HepG2 (cell line): ENCODE data around the gene AJUBA. TPM values are rescaled to one million over a fixed set of nuclear protein-coding genes. Genes with fewer than 3 reads are reported as not detected.

ENCODE experiments used
- DR1 ChIP-seq: sonication (generic); formaldehyde crosslinking; IDR thresholded peaks from 2 replicates; pipeline ENCODE4 v1.8.0; 2021; ENCODE audit warnings: mild to moderate bottlenecking, missing genetic modification reagents, inconsistent platforms
- KAT2B ChIP-seq: fragments of 150-350 bp; IDR thresholded peaks from 2 replicates; pipeline ENCODE4 v1.6.1; 2014; ENCODE audit warnings: low read depth, low read length, borderline replicate concordance
- MAZ ChIP-seq, 2 experiments: sonication (generic) in 1 of 2; formaldehyde crosslinking in 1 of 2; IDR thresholded peaks; 2 replicates each; pipeline versions ENCODE4 v1.5.0 to v1.6.1; 2012 to 2020; ENCODE audit warnings: low read depth in 2 of 2, mild to moderate bottlenecking in 2 of 2, borderline replicate concordance in 1 of 2, improper control_type of control experiment in 1 of 2, low read length in 1 of 2, missing genetic modification reagents in 1 of 2, moderate library complexity in 1 of 2
- MXD1 ChIP-seq: sonication (generic); formaldehyde crosslinking; IDR thresholded peaks from 2 replicates; pipeline ENCODE4 v1.4.0; 2020; ENCODE audit warnings: mild to moderate bottlenecking, missing genetic modification reagents
- NBN ChIP-seq: fragments of 450-650 bp; conservative IDR thresholded peaks from 2 replicates; pipeline ENCODE4 v1.6.1; 2017
- PHF8 ChIP-seq: sonication (generic); formaldehyde crosslinking; IDR thresholded peaks from 2 replicates; pipeline ENCODE4 v1.5.0; 2020; ENCODE audit warnings: missing genetic modification reagents
- RARA ChIP-seq: IDR thresholded peaks from 2 replicates; pipeline ENCODE4 v1.6.1; 2016; ENCODE audit warnings: missing genetic modification reagents, missing compliant biosample characterization
- SP1 ChIP-seq, 2 experiments: fragments of 450-650 bp in 1 of 2; sonication (generic) in 1 of 2; formaldehyde crosslinking in 1 of 2; IDR thresholded peaks; 2 replicates each; pipeline versions ENCODE4 v1.4.0 to v1.6.1; 2016 to 2020; ENCODE audit warnings: missing genetic modification reagents in 1 of 2
- YY1 ChIP-seq: IDR thresholded peaks from 2 replicates; pipeline ENCODE4 v1.6.1; 2011; ENCODE audit warnings: low read length, low read depth, moderate library complexity, mild to moderate bottlenecking; ENCODE audit not compliant: insufficient read depth, insufficient replicate concordance
- ZBTB20 ChIP-seq: sonication (generic); formaldehyde crosslinking; IDR thresholded peaks from 2 replicates; pipeline ENCODE4 v1.8.1; 2023; ENCODE audit warnings: missing genetic modification reagents, low read depth, mild to moderate bottlenecking, borderline replicate concordance
- ZFAT ChIP-seq: sonication (generic); formaldehyde crosslinking; conservative IDR thresholded peaks from 2 replicates; pipeline ENCODE4 v1.8.1; 2023; ENCODE audit warnings: missing genetic modification reagents, inconsistent platforms
- ZNF224 ChIP-seq: sonication (generic); formaldehyde crosslinking; IDR thresholded peaks from 2 replicates; pipeline ENCODE4 v1.5.0; 2020; ENCODE audit warnings: mild to moderate bottlenecking, missing genetic modification reagents
- ZNF510 ChIP-seq: sonication (generic); formaldehyde crosslinking; IDR thresholded peaks from 2 replicates; pipeline ENCODE4 v1.4.0; 2020; ENCODE audit warnings: low read depth, mild to moderate bottlenecking, missing genetic modification reagents
- polyA plus RNA-seq, 8 experiments: library from polyadenylated mRNA; depleted of rRNA in 3 of 8; stranded (reverse) in 7 of 8; unstranded in 1 of 8; fragments of >200 nt; fragmentation: Illumina TruSeq in 4 of 8; extraction: Trizol in 4 of 8; gene quantifications; 2 replicates each; pipeline versions ENCODE4 v1.2.1 to v1.2.3, GENCODE V29; 2011 to 2016; ENCODE audit warnings: low read depth in 4 of 8, missing spikeins in 1 of 8, mixed read lengths in 1 of 8; ENCODE audit not compliant: insufficient read depth in 1 of 8
- total RNA-seq, 5 experiments: library from RNA; depleted of rRNA; stranded (reverse); fragments of >200 nt; fragmentation: Illumina TruSeq; extraction: Trizol; gene quantifications; 2 replicates each; pipeline ENCODE4 v1.2.3, GENCODE V29; 2016; ENCODE audit warnings: low read depth in 1 of 5
- TF ChIP-seq, protein P1 (sequence below), 2 experiments: sonication (generic) in 1 of 2; formaldehyde crosslinking in 1 of 2; IDR thresholded peaks; 2 replicates each; pipeline versions ENCODE4 v1.4.0 to v1.6.1; 2016 to 2020; ENCODE audit warnings: borderline replicate concordance in 1 of 2, low read depth in 1 of 2, mild to moderate bottlenecking in 1 of 2, missing genetic modification reagents in 1 of 2
- TF ChIP-seq, protein P2 (sequence below): sonication (generic); formaldehyde crosslinking; conservative IDR thresholded peaks from 2 replicates; pipeline ENCODE4 v1.4.0; 2020; ENCODE audit warnings: missing genetic modification reagents
- TF ChIP-seq, protein P3 (sequence below): sonication (generic); formaldehyde crosslinking; IDR thresholded peaks from 2 replicates; pipeline ENCODE4 v1.4.0; 2020; ENCODE audit warnings: mild to moderate bottlenecking, missing genetic modification reagents, borderline replicate concordance

Gene AJUBA
- total and polyA plus RNA-seq, 2 of the 13 experiments (the other 11 are each of a cell fraction or from before 2014, with no cell fraction given) = 157 to 241 TPM

DNA sequence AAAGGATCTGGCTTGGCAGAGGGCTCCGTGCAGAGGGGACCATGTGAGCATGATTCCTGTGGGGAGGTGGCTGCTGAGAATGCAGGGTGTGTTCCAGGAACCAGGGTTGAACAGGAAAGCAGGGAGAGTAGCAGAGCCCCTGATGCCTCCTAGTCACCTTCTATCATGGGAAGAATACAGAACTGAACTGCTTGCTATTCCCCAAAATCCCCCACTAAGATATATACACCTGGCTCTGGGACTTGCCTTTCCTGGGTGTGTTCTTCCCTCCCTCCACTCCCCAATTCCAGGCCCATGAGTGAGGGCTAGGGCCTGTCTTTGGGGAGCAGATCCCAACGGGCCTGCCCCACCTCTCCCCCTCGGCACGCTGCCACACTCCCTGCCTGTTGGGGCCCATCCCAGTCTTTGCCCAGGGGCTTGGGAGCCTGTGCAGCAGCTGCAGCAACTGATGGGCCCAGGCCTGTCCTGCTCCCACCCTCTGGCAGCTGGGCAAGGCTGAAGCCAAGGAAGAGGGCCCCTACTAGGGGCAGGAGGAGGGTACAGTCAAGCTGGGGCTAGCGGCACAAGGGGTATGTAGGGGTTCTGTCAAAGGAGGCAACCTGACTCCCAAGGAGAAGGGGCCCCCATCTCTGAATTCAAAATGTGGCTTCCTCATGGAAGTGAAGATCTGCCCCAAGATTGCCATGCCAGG, 3.2 kb downstream of the AJUBA start (continued):
- TF ChIP-seq MXD1 (CRISPR knock-in tag) (no peak), KAT2B (no peak), YY1 (no peak), MAZ (IDR thresholded peaks at IDR 0.05; ENCODE audit: borderline replicate concordance, low read depth, low read length) (peak; percentile 13; the same call in 1 of the 2 replicates), MAZ (CRISPR knock-in tag; IDR thresholded peaks at IDR 0.05; ENCODE audit: low read depth) (peak; percentile 78), ZNF510 (no peak; the same call in 1 of the 2 replicates), DR1 (no peak), ZNF224 (CRISPR knock-in tag) (no peak), NBN (no peak), RARA (0 out of 2 replicates have a peak, but pooled peaks have one; percentile 16), ZFAT (no peak), PHF8 (CRISPR knock-in tag) (peak; percentile 56), ZBTB20 (peak; percentile 96), SP1 (IDR thresholded peaks at IDR 0.05) (no peak), SP1 (CRISPR knock-in tag; IDR thresholded peaks at IDR 0.05) (no peak)
- TF ChIP-seq, protein P1, sequence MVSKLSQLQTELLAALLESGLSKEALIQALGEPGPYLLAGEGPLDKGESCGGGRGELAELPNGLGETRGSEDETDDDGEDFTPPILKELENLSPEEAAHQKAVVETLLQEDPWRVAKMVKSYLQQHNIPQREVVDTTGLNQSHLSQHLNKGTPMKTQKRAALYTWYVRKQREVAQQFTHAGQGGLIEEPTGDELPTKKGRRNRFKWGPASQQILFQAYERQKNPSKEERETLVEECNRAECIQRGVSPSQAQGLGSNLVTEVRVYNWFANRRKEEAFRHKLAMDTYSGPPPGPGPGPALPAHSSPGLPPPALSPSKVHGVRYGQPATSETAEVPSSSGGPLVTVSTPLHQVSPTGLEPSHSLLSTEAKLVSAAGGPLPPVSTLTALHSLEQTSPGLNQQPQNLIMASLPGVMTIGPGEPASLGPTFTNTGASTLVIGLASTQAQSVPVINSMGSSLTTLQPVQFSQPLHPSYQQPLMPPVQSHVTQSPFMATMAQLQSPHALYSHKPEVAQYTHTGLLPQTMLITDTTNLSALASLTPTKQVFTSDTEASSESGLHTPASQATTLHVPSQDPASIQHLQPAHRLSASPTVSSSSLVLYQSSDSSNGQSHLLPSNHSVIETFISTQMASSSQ (IDR thresholded peaks at IDR 0.05; ENCODE audit: low read depth) = no peak
- TF ChIP-seq, protein P1 (CRISPR knock-in tag; IDR thresholded peaks at IDR 0.05; ENCODE audit: borderline replicate concordance) = no peak
- TF ChIP-seq, protein P2, sequence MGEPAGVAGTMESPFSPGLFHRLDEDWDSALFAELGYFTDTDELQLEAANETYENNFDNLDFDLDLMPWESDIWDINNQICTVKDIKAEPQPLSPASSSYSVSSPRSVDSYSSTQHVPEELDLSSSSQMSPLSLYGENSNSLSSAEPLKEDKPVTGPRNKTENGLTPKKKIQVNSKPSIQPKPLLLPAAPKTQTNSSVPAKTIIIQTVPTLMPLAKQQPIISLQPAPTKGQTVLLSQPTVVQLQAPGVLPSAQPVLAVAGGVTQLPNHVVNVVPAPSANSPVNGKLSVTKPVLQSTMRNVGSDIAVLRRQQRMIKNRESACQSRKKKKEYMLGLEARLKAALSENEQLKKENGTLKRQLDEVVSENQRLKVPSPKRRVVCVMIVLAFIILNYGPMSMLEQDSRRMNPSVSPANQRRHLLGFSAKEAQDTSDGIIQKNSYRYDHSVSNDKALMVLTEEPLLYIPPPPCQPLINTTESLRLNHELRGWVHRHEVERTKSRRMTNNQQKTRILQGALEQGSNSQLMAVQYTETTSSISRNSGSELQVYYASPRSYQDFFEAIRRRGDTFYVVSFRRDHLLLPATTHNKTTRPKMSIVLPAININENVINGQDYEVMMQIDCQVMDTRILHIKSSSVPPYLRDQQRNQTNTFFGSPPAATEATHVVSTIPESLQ (CRISPR knock-in tag) = no peak
- TF ChIP-seq, protein P3, sequence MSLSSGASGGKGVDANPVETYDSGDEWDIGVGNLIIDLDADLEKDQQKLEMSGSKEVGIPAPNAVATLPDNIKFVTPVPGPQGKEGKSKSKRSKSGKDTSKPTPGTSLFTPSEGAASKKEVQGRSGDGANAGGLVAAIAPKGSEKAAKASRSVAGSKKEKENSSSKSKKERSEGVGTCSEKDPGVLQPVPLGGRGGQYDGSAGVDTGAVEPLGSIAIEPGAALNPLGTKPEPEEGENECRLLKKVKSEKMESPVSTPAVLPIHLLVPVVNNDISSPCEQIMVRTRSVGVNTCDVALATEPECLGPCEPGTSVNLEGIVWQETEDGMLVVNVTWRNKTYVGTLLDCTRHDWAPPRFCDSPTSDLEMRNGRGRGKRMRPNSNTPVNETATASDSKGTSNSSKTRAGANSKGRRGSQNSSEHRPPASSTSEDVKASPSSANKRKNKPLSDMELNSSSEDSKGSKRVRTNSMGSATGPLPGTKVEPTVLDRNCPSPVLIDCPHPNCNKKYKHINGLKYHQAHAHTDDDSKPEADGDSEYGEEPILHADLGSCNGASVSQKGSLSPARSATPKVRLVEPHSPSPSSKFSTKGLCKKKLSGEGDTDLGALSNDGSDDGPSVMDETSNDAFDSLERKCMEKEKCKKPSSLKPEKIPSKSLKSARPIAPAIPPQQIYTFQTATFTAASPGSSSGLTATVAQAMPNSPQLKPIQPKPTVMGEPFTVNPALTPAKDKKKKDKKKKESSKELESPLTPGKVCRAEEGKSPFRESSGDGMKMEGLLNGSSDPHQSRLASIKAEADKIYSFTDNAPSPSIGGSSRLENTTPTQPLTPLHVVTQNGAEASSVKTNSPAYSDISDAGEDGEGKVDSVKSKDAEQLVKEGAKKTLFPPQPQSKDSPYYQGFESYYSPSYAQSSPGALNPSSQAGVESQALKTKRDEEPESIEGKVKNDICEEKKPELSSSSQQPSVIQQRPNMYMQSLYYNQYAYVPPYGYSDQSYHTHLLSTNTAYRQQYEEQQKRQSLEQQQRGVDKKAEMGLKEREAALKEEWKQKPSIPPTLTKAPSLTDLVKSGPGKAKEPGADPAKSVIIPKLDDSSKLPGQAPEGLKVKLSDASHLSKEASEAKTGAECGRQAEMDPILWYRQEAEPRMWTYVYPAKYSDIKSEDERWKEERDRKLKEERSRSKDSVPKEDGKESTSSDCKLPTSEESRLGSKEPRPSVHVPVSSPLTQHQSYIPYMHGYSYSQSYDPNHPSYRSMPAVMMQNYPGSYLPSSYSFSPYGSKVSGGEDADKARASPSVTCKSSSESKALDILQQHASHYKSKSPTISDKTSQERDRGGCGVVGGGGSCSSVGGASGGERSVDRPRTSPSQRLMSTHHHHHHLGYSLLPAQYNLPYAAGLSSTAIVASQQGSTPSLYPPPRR (CRISPR knock-in tag) = 0 out of 2 replicates have a peak, but pooled peaks have one; percentile 26
